Caco-2 (cell line): Measurements from ENCODE around the gene RRBP1. TPM values are rescaled to one million over a fixed set of nuclear protein-coding genes. Genes with fewer than 3 reads are reported as not detected.

Source experiments
- BruUV-seq: library from RNA; stranded (reverse); fragments of 400-500 nt; replicated peaks from 2 replicates; lab custom pipeline; 2021; lab: Mats Ljungman, UMichigan
- CTCF ChIA-PET: fragments of 300-600 bp; sonication (Branson Sonifier 250); formaldehyde crosslinking; loops from one replicate; lab custom pipeline; 2022; ENCODE audit warnings: antibody characterized with exemption; lab: Charles Lee
- POLR2A ChIA-PET: fragments of 300-600 bp; sonication (Branson Sonifier 250); formaldehyde crosslinking; loops from one replicate; lab custom pipeline; 2022; ENCODE audit warnings: antibody characterized with exemption; lab: Charles Lee
- DNase-seq, 2 experiments: peaks; one replicate each; pipeline versions ENCODE4 v3.0.0 to v3.0.0-alpha.2; 2020 to 2022
- H3K27me3 ChIP-seq: replicated peaks from 2 replicates; pipeline ENCODE4 v1.6.0; 2011; ENCODE audit warnings: low read length; ENCODE audit not compliant: control insufficient read depth, insufficient read depth
- H3K36me3 ChIP-seq: 2 replicates; pipeline ENCODE4 v1.5.1; 2011; ENCODE audit warnings: low read length; ENCODE audit not compliant: control insufficient read depth, insufficient read depth
- H3K4me1 ChIP-seq: fragments of 250-450 bp; sonication (Bioruptor Pico); 2 replicates; pipeline ENCODE4 v1.5.1; 2020; ENCODE audit warnings: mild to moderate bottlenecking
- H3K4me3 ChIP-seq: 2 replicates; pipeline ENCODE4 v1.5.1; 2011; ENCODE audit warnings: low read depth, mild to moderate bottlenecking, control low read depth, low read length
- H3K9me3 ChIP-seq: fragments of 250-450 bp; sonication (Bioruptor Pico); 2 replicates; pipeline ENCODE4 v1.5.1; 2020; ENCODE audit warnings: mild to moderate bottlenecking, moderate library complexity
- H3K27ac Mint-ChIP-seq: one replicate; pipeline ENCODE4 v1.8.0; 2022; ENCODE audit warnings: mixed read lengths; ENCODE audit not compliant: unreplicated experiment
- H3K27me3 Mint-ChIP-seq: one replicate; pipeline ENCODE4 v1.8.0; 2022; ENCODE audit warnings: mixed read lengths; ENCODE audit not compliant: insufficient read depth, unreplicated experiment
- H3K36me3 Mint-ChIP-seq: one replicate; pipeline ENCODE4 v1.8.0; 2022; ENCODE audit warnings: mild to moderate bottlenecking, mixed read lengths; ENCODE audit not compliant: insufficient read depth, unreplicated experiment
- H3K4me1 Mint-ChIP-seq: one replicate; pipeline ENCODE4 v1.8.0; 2022; ENCODE audit warnings: low read depth, mixed read lengths; ENCODE audit not compliant: unreplicated experiment
- H3K4me3 Mint-ChIP-seq: one replicate; pipeline ENCODE4 v1.8.0; 2022; ENCODE audit warnings: mild to moderate bottlenecking, moderate library complexity, mixed read lengths; ENCODE audit not compliant: unreplicated experiment
- H3K9me3 Mint-ChIP-seq: one replicate; pipeline ENCODE4 v1.8.0; 2022; ENCODE audit warnings: mixed read lengths; ENCODE audit not compliant: unreplicated experiment
- CTCF ChIP-seq, 2 experiments: fragments of 200-600 bp in 1 of 2; IDR thresholded peaks; 1 replicate in 1 of 2; 2 replicates in 1 of 2; pipeline versions ENCODE4 v1.5.1 to v1.8.0; 2011 to 2022; ENCODE audit warnings: antibody characterized with exemption in 1 of 2, control low read depth in 1 of 2, inconsistent platforms in 1 of 2, low read depth in 1 of 2, low read length in 1 of 2, mild to moderate bottlenecking in 1 of 2, moderate library complexity in 1 of 2; ENCODE audit not compliant: insufficient read depth in 1 of 2, severe bottlenecking in 1 of 2, unreplicated experiment in 1 of 2
- intact Hi-C: fragments of 100-400 bp; cut with micrococcal nuclease; formaldehyde crosslinking; loops from one replicate; pipeline ENCODE4 v1.10.0; 2022; ENCODE audit not compliant: unreplicated experiment
- total RNA-seq: library from RNA; stranded (reverse); gene quantifications from 2 replicates; pipeline ENCODE4 v1.2.3, GENCODE V29; 2022

The RRBP1 gene
- total RNA-seq, 1 experiment from 2014 or later, result 758 TPM

- ChIA-PET CTCF (interaction anchor here (0.8 kb wide), 2 partner anchors 33 to 317 kb away, joined by 3 read pairs; no protein-coding TSS in a partner anchor), POLR2A (no interaction called here)
- Histone ChIP-seq H3K27me3 (no peaks in the 10 kb centered on the region), H3K4me1 (0 out of 2 replicates have a peak, but pooled peaks cover 6% of the 10 kb centered on the region), H3K4me3 (no peak overlapping the region), H3K9me3 (no peaks in the 10 kb centered on the region), H3K36me3 (peaks cover 25% of the 10 kb centered on the region)
- no peak for TF ChIP-seq CTCF (IDR thresholded peaks at IDR 0.05; ENCODE audit: insufficient read depth in 1 of 2, low read depth in 1 of 2, low read length in 1 of 2, severe bottlenecking in 1 of 2, unreplicated experiment in 1 of 2)
- no peaks in the 10 kb centered on the region for H3K4me1 Mint-ChIP-seq
- no peaks in the 10 kb centered on the region for H3K27me3 Mint-ChIP-seq
- no TSS peak for BruUV-seq
- H3K36me3 Mint-ChIP-seq, result peaks cover 100% of the 10 kb centered on the region
- H3K9me3 Mint-ChIP-seq, result no peaks in the 10 kb centered on the region
- intact Hi-C loops, result no loop called here
- H3K4me3 Mint-ChIP-seq, result no peak overlapping the region
- H3K27ac Mint-ChIP-seq, result peak overlapping the region; percentile 74
- no peak for DNase-seq
These were observed 59.8 kb downstream of the RRBP1 start for GRCh38 chr20:17622086-17622850.

- H3K9me3 ChIP-seq, result no peaks in the 10 kb centered on the region
- intact Hi-C loops, result no loop called here
- Mint-ChIP-seq H3K27ac (peak overlapping the region; percentile 74), H3K36me3 (peaks cover 100% of the 10 kb centered on the region), H3K4me1 (no peaks in the 10 kb centered on the region), H3K9me3 (no peaks in the 10 kb centered on the region), H3K4me3 (no peak overlapping the region), H3K27me3 (no peaks in the 10 kb centered on the region)
- no TSS peak for BruUV-seq
- H3K4me3 ChIP-seq, result no peak overlapping the region
- ChIA-PET POLR2A (no interaction called here), CTCF (interaction anchor here (0.8 kb wide), 1 partner anchor 317 kb away, joined by 3 read pairs; no protein-coding TSS in a partner anchor)
- peak in 1 of 2 experiments; percentile 26 for DNase-seq
- TF ChIP-seq CTCF (IDR thresholded peaks at IDR 0.05; ENCODE audit: insufficient read depth in 1 of 2, low read depth in 1 of 2, low read length in 1 of 2, severe bottlenecking in 1 of 2, unreplicated experiment in 1 of 2), result no peak
- H3K27me3 ChIP-seq, result no peaks in the 10 kb centered on the region
- H3K36me3 ChIP-seq, result peaks cover 28% of the 10 kb centered on the region
- 0 out of 2 replicates have a peak, but pooled peaks cover 6% of the 10 kb centered on the region for H3K4me1 ChIP-seq
These were observed 60.6 kb downstream of the RRBP1 start for GRCh38 chr20:17621229-17621968.
